GM04504 (cell line): ENCODE data around the gene DVL3.

Source experiments
- DNase-seq: peaks from one replicate; pipeline ENCODE4 v3.0.0-alpha.2; 2012; ENCODE audit warnings: low read depth

DVL3 gene

GRCh38 chr3:184211297-184211696, 56.1 kb downstream of the DVL3 start:
- DNase-seq: no peak

GRCh38 chr3:184211718-184212117, 56.5 kb downstream of the DVL3 start:
- no peak for DNase-seq

- DNase-seq: no peak
Observed at GRCh38 chr3:184218814-184219213, 63.6 kb downstream of the DVL3 start.

- no peak for DNase-seq
Observed at GRCh38 chr3:184222521-184222920, 67.3 kb downstream of the DVL3 start.
